Endometrial microvascular endothelial cells (primary cell): ENCODE results near the gene ISLR. TPM values are rescaled to one million over a fixed set of nuclear protein-coding genes. Genes with fewer than 3 reads are reported as not detected.

Experiments
- in situ Hi-C: cut with HindIII; loops from 2 replicates; pipeline ENCODE4 v1.10.0; 2017; ENCODE audit warnings: low sequenced_read_pairs, low pct_unique_long_range_greater_than_20kb; ENCODE audit errors: inconsistent ontology term
- total RNA-seq: library from RNA; depleted of rRNA; stranded (reverse); fragments of >200 nt; gene quantifications from one replicate; pipeline ENCODE4 v1.2.3, GENCODE V29; 2015; ENCODE audit errors: inconsistent ontology term

The ISLR gene
- total RNA-seq, 1 donor from 2014 or later = 1.2 TPM

GRCh38 chr15:74207652-74208440 lies 34.3 kb downstream of the ISLR start:
- in situ Hi-C loops = no loop called here

- in situ Hi-C loops = no loop called here
Observed at GRCh38 chr15:74208496-74208895, 35.0 kb downstream of the ISLR start.

GRCh38 chr15:74208901-74209559 lies 35.5 kb downstream of the ISLR start:
- in situ Hi-C loops = no loop called here

DNA sequence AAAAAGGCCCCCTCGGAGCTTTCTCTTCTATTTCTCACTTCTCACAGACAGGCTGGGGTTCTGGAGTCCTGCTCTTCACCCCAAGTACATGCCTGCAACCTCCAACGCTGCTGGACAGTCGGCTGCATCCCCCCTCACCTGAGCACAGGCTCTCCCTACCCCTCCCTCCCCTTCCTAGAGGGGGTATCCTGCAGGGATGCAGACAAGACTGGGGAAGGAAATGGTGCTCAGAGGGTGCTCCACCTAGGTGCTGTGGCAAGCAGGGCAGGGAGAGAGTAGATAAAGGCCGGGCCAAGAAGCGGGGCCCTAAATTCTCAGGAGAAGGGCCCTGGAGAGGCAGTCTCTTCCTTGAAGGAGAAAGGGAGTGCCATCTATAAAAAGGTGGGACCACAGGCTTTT lies 36.0 kb downstream of the ISLR start:
- in situ Hi-C loops = no loop called here

DNA sequence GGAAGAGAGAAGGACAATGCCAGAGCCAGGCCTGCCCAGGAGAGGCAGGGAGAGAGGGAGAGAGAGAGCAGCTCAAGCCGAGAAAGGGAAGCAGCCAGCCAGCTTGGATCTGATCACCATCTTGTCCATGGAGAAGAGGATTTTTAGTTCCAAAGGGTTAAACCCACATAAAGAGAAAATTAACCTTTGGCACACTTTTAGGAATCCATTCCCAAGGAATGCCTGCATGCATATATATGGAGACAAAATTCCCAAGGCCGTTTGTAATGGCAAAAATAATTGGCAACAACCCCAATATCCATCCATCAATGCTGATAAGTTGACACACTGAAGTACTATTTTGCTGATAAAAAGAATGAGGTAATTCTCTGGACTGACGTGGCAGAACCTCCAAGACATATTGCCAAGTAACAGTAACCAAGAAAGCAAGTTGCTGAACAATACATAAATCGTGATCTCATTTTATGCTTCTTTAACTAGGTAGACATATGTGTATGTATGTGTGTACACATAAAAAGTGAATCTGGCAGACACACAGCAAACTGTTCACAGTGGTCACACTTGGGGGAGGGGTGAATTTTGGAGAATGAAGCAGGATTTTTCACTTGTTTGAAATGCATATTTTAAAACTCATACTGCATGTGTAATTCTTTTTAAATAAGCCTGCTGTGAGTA lies 36.6 kb downstream of the ISLR start:
- in situ Hi-C loops = no loop called here

DNA sequence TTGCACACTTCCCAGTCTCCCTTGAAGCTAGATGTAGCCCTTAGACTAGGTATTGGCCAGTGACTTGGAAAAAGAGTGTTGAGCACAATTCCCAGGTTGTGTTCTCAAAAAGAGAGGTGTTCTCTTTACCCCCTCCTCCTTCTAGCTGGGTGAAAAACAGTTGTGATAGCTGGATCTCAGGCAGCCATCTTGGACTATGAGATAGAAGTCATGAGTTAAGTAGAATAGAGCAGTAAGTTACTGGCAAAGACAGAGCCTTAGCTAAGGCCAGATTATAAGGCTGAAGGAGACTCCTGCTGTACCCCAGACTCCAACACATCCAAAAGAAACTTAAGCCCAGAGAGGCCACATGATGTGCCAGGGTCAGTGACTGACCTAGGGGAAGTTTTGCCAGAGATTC lies 37.2 kb downstream of the ISLR start:
- in situ Hi-C loops = no loop called here

DNA sequence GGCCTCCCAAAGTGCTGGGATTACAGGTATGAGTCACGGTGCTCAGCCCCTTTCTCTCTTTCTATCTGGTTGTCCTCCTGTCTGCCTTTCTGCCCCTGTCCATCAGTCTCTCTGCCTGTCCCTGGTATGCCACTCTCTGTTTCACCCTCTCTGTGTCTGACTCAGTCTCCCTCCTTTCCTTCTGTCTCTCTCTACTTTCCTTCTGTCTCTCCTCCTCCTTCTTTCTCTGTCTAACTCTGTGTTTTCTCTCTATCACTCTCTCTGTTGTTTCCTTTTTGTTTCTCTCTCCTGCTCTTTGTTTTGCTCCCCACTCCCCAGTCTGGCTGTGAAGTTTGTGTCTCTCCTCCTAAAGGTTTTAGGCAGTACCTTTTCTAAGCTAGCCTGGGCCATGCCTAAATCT lies 38.1 kb downstream of the ISLR start:
- in situ Hi-C loops = no loop called here

- in situ Hi-C loops = no loop called here
Observed at GRCh38 chr15:74212494-74212893, 39.0 kb downstream of the ISLR start.

DNA sequence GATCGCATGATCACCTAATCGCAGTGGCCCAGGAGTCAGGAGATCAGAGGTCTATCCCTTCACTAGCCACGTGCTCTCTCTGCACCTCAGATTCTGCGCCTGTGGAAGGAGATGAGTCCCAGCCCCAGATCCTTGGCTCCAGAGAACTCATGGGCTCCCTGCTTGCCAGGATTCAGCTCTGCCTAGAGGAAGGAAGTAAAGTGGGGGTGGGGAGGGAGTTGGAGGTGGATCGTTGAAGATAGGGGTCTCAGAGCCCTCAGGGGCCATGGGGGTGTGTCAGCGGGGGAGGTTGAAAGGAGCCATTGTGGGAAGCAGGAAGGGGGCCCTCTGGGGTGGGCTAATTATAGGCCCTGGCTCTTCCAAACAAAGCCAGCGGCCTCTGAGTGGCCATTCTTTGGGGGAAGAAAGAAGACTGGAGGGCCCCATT lies 40.4 kb downstream of the ISLR start:
- in situ Hi-C loops = no loop called here

DNA sequence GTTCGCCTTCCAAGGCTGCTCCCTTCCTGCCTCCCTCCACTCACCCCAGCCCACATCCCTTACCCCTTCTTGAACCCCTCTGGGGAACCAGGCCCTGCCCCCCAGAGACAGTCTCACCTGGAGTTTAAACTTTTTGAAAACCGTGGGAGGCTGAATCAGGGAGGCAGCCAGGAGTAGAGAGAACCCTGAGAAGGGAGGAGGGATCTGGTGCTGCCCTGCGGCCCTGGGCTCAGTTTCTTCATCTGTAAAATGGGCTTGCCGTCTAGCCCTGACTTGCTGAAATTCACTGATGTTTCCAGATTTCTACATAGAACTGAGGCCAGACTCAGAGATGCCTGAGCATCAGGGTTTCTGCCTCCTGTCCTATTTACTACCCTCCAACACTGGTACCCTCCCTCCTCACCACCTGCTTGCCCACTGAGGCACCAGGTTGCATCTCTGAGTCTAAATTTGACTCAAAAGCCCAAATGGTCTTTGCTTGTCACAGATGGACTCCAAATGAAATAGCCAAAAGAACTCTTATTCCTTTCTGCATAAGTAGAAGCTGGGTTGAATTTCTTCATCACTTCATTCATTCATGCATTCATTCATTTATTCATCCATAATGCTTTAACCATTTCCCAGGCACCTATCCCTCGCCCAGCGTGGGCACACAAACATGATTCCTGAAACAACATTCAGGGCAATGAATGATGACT lies 41.0 kb downstream of the ISLR start:
- in situ Hi-C loops = no loop called here

- in situ Hi-C loops = no loop called here
Observed at GRCh38 chr15:74215958-74216357, 42.4 kb downstream of the ISLR start.

DNA sequence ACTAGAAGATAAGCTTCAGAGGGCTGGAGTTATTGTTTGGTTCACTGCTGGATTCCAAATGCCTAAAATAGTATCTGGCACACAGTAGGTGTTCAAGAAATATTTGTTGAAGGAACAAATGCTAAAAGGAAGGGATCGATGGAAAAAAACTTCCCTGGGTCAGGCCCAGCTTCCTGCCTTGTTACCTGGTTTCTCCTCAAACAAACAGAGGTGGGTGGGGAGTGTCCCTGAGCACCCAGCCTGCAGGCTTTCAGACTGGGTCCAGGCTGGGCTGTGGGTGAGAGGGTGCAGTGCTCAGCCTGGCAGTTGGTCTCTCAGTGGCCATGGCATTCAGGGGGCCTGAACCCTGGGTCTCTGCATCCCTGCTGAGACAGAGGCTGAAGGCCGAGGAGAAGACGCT lies 43.4 kb downstream of the ISLR start:
- in situ Hi-C loops = no loop called here

- in situ Hi-C loops = no loop called here
Observed at GRCh38 chr15:74217907-74218885, 44.7 kb downstream of the ISLR start.

DNA sequence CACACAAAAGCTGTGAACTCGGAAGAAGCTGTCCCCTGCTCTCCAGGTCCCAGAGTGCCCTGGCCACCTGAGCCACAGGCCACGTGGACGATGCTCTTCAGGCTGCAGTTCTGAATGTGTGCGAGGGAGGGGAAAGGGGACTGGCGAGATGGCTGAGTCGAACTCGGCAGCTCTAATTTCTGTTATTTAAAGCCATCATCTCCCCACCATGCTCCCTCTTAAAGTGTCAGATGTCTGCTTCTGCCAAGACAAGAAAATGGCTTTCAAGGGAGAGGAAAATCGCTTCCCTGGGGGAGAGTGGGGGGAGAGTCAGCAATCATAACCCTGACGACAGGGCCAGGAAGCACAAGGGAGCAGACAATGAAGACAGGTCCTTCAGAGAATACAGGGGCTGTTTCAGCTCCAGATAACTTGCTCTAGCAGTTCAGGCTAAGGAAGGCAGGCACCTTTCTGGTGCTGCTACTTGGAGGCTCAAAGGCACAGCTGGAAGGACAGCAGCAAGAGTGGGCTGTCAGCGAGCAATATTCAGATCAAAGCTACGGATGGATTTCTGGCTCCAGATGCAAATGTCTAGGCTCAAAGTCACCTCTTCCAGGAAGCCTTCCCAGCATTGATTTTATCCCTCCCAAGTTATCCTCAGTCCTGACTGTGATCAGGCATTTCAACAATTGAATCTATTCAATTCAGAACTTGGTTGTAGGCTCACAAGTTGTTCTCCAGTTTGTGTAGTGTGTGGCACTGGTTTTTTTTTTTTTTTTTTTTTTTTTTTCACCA lies 47.2 kb downstream of the ISLR start:
- in situ Hi-C loops = no loop called here

DNA sequence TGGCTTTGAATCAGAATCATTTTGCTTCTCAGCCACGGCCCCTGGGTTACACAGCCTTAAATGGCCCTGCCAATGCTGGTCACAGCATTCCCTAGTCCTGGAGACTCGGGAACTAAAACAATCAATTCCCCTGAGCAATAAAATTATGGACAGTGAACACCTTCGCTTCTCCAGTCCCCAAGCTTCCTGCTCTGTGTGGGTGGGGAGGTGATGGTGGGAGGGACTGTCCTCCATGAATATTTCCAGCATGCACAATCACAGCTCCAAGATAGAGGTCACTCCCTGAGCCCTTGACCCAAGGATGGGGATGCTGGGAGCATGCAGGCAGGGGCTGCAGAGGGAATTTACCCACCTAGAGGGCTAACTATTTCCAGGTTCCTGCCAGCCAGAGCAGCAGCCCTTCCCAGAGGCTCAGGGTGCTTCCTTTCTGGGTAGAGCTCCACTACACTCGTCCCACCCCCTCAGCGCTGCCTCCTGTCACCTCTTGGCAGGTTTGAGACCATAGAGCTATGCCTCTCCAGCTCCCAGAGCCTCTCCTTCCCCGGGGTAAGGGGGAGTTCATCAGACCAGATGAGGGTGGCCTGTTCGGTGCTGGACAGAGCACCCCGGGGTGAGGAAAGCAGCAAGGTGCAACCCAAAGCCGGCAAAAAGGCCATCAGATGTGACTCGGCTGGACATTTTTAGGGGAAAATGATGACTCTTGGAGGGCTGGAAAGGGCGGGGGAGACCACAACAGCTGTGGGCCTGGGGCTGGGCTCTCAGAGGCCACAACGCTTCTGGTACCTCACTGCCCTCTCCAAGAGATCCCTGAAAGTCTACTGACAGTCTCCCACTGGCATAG lies 48.1 kb downstream of the ISLR start:
- in situ Hi-C loops = no loop called here

DNA sequence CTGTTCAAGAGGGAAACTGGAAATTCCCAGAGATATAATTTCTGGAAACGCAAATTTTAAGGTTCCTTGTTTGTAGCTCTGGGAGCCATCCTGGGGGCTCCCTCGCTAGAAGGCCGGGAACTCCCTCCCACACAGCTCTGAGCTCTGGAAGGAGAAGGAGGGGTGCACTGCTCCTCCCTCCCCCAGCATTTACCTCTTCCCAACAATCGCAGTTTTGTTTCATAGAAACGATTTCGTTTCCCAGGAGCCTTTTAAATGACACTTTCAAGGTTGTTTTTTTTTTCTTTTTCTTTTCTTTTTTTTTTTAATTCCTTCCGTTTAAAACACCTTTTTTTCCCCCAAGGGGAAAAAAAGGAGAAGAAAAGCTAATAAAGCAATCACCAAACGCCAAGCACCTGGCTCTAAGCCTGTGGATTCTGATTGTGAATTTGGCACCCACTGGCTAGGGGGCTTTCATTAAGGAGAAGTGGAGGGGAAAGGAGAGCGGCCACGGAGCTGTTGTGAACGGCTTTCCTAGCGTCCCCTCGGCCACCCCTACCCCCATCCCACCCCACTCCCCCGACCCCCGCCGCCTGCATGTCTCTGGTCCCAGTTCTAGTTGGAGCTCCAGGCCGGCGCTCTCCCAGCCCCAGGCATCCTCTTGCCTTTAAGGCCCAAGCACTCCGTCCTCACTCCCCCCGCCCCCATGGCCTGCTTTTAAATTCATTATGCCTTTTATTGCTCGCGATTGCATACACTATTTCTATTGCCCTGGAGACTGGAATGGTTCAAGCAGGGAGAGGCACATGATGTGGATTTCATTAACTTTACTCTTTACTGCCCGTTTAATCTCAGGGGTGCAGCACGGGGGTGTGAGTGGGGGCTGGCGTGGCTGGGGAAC lies 49.0 kb downstream of the ISLR start:
- in situ Hi-C loops = no loop called here
